GM18867 (cell line): ENCODE results near the gene HDHD2.
"Not testable (repeated sequence)": the region's sequence is repeated elsewhere in the genome, so short reads cannot be mapped to it uniquely, and the experiment has no call there.

Experiments
- ATAC-seq: cut with Tn5 transposase; IDR thresholded peaks from one replicate; pipeline ENCODE4 v1.9.1; 2021; ENCODE audit warnings: mild to moderate bottlenecking, moderate library complexity; ENCODE audit not compliant: unreplicated experiment

The HDHD2 gene, protein sequence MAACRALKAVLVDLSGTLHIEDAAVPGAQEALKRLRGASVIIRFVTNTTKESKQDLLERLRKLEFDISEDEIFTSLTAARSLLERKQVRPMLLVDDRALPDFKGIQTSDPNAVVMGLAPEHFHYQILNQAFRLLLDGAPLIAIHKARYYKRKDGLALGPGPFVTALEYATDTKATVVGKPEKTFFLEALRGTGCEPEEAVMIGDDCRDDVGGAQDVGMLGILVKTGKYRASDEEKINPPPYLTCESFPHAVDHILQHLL

DNA sequence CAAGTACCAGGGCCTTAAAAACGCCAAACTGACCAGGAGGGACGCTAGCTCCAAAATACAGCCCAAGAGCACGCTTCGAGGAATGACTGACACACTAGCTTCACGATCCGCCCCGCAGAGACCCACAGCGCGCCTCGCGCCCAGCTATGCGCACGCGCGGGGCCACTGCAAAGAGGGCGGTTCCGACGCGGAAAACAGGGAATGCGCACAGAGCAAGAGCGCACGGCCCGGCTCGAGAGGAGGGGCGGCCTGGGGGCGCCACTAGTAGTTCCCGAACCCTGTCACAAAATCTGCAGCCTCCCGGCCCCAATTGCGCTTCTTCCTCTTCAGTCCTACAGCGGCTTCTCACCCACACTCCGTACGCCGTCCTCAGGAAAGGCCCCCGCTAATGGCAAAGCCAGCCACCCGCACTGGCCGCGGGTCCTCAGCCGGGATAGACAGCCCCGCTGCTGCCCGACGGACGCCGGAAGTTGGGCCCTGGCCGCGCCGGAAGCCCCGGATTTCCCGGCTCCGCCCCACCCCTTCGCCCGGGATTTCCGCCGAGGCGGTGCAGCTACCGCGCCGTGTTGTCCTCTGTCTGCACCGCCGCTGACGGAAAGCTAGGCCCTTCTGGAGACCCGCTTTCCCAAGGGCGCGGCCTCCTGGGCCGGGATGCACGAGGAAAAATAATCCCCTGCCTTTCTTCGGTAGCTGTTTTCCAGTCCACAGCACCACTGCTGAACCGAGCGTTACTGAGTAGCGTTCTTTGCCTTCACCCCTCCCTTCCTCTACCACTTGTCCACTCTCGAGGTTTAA lies at the start of gene HDHD2:
TSS of gene HDHD2 (minus strand) at position 472 of the 795 bp plus-strand sequence. CDS start 14,061 bp downstream, outside the sequence.
- peak; percentile 89 for ATAC-seq

DNA sequence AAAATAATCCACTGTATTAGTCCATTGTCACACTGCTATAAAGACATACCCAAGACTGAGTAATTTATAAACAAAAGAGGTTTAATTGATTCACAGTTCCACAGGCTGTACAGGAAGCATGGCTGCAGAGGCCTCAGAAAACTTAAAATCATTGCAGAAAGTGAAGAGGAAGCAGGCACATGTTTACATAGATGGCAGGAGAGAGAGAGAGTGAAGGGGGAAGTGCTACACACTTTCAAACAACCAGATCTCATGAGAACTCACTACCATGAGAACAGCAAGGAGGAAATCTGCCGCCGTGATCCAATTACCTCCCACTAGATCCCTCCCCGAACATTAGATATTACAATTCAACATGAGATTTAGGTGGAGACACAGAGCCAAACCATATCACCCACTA lies 45.7 kb upstream of the HDHD2 start:
- ATAC-seq = not testable (repeated sequence)

DNA sequence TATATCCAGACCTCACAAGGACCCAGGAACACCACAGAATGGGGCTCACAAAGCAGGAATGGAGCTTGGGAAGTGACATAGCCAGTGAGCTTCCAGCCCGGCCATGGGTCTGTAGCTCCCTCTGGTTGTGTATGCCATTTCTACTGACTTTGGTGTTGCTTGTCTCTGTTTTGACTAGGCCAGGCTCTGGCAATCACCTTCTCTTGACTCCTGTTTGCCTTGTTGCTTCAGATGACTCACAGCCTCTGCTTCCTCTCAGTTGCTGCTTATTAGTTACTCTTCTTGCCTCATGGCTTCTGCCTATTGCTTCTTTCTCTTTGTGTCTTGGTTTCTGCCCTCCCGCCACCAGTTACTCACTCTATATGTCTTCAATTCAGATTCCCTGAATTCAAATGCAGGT lies 41.7 kb upstream of the HDHD2 start:
- ATAC-seq = no peak

DNA sequence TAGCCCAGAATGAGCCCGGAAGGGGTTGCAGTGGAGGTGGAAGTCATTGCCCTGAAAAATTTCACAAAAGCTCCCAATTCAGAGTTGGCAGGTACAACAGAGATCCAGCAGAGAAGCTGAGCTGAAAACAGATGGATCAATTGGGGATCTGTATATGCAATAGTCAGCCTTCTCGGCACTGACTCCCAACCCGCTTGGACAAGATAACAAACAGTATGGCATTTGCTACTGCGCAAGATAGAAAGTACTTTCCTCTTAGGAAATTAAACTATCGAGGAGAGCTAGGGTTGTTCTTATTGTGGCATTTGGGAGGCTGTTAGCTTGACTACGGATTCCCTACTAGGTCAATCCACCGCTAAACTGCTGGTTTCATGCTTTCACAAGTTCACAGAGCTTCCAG lies 37.4 kb upstream of the HDHD2 start:
- ATAC-seq = no peak

DNA sequence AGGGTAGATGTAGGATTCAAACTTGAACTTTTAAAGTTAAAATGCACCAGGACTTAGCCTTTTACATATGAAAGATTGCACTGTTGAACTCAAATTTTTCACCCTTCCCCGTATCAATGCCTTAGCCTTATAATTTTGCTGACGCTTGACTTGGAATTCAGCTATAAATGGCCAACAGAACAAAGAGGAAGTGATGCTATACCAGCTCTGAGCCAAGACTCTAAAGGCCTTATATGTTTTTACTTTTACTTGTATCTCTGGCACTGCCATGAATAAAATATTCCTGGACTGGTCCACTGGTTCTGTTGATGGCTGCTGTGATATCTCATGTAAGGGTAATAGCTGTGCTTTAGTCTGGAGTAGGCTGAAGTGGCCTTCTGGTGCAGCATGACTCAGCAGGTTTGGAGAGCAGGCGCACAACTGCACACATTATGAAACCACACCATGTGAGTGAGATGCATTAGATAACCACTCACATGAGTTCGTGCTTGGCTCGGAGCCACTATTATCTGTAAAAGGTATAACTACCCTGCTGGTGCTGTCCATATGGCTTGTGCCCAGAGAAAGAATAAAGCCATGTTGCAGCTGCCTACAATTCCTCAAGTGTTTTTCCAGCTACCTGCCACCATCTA lies 34.2 kb upstream of the HDHD2 start:
- ATAC-seq = no peak

DNA sequence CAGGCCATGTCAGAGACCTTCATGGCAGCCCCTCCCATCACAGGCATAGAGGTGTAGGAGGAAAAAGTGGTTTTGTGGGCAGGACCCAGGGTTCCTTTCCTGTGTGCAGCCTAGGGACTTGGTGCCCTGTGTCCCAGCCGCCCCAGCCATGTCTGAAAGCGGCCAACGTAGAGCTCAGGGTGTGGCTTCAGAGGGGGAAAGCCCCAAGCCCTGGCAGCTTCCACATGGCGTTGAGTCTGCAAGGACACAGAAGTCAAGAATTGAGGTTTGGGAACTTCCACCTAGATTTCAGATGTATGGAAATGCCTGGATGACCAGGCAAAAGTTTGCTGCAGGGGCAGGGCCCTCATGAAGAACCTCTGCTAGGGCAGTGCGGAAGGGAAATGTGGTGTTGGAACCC lies 31.9 kb upstream of the HDHD2 start:
- not testable (repeated sequence) for ATAC-seq

DNA sequence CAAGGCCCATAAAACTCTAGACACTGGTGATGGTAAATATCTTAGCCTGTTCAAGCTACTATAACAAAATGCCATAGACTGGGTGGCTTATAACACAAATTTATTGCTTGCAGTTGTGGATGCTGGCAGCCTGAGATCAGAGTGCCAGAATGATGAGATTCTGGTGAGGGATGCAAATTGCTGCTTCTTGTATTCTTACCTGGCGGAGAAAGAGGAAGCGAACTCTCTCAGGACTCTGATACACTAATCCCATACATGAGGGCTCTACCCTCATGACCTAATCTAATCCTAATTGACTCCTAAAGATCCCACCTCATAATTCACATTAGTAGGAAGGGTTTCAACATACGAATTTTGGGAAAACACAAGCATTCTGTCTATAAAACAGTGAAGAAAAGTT lies 30.5 kb upstream of the HDHD2 start:
- no peak for ATAC-seq

DNA sequence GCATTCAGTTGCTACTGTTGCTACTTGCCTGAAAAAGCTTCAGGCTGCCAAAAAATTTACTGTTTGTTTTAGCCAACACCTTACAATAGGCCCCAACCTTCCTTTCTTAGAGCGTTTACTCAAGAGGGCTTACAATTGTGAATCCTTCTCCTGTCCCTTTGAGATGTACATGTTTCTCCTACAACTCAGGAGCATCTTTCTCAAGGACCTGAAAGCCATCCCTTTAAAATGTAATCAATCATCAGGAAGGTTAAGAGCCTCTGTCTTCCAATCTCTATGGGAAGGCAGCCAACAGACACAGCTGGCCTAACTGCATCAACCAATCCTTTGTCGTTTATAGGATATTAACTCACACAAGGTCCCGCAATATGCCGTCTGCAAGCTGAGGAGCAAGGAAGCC lies 29.2 kb upstream of the HDHD2 start:
- ATAC-seq = no peak

DNA sequence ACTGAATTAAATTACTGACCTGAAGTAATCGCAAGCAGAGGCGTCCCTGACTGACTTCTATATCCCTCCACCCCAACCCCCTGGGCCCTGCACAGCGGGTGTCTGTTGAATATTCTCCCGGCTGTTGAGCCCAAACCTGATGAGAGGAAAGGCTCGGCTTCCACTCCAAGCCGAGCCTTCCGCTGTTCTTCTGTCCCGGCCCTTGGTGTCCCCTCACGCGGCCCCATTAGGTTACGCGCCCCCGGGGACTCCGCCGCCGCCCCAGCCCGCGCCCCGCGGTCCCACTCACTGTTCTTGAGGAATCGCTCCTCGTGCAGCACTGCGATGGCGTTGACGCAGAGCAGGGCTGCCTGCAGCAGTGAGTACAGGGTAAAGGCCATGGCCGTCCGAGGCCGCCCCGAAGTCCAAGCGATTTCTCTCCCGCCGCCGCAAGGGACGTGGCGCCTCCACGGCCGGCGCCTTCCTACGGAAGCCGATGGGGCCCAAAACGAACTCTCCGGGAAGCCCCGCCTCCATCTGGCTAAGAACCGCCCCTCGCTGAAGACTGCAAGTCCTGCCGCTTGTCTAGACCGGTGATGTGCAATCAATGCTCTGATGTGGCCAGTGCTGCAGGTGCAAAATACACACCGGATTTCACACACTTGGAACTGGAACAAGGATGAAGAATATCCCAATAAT lies 25.7 kb upstream of the HDHD2 start, which contains the start of gene IER3IP1:
TSS of gene IER3IP1 (minus strand) at position 467 of the 678 bp plus-strand sequence. CDS start at position 380, 87 bp downstream.
- ATAC-seq = peak; percentile 89

DNA sequence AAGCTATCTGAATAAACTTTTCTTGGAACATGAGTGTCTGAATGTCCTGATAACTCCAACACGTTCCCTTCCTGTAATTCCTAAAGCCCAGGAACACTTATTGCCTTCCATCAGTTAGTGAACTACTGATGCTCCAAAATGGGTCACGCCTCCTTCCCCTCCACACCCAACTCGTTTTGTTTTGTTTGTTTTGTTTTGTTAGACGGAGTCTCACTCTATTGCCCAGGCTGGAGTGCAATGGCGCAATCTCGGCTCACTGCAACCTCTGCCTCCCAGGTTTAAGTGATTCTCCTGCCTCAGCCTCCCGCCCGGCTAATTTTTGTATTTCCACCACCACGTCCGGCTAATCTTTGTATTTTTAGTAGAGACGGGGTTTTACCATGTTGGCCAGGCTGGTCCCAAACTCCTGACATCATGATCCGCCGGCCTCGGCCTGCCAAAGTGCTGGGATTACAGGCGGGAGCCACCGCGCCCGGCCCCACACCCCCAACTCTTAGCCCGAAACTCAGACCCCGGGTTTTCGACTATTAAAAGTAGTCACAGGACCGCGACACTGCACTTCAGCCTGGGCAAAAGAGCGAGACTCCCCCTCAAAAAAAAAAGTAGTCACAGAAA lies 25.1 kb upstream of the HDHD2 start:
- ATAC-seq = peak; percentile 7

DNA sequence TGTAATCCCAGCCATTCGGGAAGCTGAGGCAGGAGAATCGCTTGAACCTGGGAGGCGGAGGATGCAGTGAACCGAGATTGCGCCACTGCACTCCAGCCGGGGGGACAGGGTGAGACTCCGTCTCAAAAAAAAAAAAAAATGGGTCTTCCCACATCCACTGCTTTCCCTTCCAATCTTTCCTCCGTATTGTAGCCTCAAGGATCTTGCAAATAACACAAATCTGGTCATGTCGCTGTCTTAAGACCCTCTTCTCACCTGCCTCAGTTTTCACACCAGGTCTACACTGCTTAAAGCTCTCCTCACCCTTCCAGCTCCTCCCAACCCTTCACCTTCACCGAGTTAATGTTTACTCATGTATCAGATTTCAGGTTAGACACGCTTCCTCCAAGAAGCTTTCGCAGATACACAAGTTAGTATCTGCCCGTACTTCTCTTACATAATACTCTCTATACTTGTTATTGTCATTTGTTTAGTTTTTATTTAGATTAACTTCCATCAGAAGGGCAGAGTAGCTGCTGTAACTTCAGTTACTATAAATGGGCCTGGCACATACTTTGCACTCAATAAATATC lies 24.3 kb upstream of the HDHD2 start:
- no peak for ATAC-seq

DNA sequence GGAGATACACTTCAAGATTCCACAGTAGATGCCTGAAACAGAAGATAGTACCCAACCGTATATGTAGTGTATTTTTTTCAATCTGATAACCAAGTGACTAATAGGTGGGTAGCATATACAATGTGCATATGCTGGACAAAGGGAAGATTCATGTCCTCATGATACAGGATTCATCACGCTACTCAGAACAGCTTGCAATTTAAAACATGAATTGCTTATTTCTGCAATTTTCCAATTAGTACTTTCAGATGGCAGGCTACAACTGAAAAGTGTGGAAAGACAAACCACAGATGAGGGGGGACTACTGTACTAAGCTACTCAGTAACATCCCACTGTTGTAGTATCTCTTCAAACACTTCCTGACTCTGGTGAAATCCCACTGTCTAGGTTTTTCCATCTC lies 22.2 kb upstream of the HDHD2 start:
- ATAC-seq = no peak

DNA sequence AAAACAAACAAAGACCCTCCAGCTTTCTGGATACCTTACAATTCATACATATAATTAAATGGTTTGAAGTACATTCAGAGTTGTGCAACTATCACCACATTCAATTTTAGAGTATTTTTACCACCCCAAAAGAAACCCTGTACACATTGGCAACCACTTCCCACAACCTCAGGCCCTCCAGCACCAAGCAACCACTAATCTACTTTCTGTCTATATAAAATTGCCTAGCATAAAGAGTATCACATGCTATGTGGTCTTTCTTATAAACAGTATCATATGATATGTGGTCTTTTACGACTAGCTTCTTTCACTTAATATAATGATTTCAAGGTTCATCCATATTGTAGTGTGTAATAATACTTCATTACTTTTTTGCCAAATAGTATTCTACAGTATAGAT lies 18.6 kb upstream of the HDHD2 start:
- ATAC-seq = no peak

DNA sequence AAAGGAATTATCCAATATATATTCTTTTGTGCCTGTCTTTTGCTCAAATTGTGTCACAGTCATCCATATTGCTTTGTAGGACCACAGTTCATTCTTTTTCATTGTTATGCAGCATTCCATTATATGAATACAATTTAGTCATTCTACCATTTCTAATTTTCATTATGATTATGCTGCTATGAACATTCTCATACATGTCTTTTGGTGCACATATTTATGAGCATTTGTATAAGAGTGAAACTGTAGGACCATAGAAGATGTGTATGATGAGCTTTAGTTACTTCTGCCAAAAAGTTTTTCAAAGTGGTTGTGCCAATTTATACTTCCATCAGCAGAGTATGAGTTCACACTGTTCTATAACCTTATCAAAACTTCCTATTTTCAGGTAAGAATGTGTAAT lies 18.2 kb upstream of the HDHD2 start:
- ATAC-seq = no peak

DNA sequence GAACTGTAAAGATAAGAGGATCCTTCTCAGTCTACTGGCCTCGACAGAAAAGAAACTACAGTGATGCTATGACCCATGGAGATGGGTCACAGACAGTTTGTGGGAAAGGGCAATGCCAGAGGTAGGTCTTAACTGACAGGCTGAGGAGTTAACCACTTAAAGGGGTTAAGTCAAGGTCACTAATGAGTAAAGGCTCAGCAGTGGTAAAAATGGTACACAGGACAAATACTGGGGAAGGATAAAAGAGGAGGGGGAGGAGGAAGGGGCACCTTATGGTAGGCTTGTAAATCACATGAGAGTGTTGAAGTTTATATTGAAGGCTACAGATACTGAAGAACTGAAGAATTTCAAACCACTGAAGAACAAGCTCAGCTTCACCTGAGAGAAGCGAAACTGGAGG lies 16.0 kb upstream of the HDHD2 start:
- ATAC-seq = no peak

DNA sequence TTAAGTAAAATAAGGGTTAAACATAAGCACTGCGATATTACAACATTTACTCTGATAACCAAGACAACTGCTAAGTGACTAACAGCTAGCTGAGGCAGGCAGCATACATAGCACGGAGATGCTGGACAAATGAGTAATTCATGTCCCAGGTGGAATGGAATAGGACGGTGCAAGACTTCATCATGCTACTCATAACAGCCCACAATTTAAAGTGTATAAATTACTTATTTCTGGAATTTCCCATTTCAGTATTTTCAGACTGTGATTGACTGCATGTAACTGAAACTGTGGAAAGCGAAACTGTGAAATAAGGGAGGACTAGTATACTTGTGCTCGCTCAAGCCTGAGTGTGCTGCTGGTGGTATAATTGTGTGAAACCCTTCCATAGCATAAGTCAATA lies 12.9 kb upstream of the HDHD2 start:
- ATAC-seq = peak; percentile 77

DNA sequence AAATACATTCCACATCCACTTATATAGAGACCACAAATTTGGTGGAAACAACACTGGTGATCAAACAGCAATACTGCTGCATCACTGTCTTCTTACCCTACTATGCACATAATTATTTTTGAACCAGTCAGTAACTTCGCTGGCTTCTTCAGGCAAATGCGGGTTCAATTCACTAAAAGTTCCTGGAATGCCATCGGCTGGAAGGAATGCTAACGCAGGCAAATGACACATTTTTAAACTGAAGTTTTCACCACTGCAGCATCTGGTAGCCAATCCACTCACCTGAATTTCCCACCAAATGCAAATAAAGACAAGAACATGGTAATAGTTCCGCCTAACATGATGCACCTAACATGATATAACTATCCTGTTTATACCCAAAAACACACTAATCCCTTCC lies 10.0 kb upstream of the HDHD2 start:
- ATAC-seq = no peak

DNA sequence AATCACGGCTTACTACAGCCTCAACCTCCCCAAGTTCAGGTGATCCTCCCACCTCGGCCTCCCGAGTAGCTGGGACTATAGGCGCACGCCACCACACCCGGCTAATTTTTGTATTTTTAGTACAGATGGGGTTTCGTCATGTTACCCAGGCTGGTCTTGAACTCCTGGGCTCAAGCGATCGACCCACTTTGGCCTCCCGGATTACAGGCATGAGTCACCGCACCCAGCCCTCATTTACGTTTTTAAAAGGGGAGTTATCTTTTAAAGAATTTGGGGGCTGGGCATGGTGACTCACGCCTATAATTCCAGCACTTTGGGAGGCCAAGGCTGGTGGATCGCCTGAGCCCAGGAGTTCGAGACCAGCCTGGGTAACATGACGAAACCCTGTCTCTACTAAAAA lies 8.1 kb upstream of the HDHD2 start:
- not testable (repeated sequence) for ATAC-seq

DNA sequence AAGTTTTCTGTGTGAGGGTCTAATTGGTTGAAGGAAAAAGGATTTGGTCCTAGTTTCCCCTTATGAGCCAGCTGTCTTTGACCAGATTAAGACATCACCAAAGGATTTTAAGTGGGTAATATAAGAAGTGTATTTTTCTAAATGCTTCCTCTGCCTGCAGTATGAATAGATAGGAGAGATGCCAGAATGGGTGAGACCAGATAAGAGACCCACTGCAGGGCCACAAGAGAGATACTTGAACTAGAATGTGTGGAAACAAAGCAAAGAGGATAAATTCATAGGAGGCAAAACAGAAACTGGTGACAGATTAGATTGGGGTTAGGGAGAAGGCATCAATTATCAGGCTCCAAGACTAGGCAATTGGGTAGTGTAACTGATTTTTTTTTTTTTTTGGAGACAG lies 1.1 kb upstream of the HDHD2 start:
- ATAC-seq = no peak

DNA sequence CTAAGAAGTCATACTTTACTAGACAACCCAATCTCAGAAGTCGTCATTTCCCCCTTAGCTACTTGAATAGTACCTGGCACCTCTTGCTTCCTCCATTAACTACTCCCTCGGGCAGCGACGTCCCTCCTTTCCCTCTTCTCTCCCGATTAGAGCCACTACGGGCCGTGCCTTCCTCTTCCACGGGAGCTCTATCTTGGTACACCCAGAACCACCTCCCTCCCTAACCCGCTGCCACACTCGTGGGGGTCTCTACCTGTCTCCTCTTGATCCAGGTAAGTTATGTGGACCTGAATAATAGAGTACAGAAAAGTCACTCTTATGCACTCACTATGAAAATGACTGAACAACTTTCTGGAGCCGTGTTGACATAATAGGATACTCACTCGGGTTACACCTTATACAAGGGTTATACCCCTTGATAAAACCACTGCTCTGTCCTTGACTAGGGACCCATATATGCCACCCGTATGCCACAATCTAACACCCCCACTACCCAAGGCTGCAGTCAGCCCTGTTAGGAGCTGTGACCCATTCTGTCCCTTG lies 595 bp upstream of the HDHD2 start:
- no peak for ATAC-seq
